CD4-positive, alpha-beta T cell treated with Interferon alpha-2 for 1 hour (primary cell): ENCODE results near the gene POLR2M.
A peak's percentile ranks its signal among the peaks of the same experiment; 100 is the strongest.

Experiments
- DNase-seq, 2 donors: peaks; one replicate each; pipeline ENCODE4 v3.0.0-alpha.2; 2020 to 2022

The POLR2M gene

GRCh38 chr15:57706405-57707209 is at the start of gene POLR2M:
TSS of gene POLR2M (plus strand) at chr15:57706714. CDS start at chr15:57706843, 129 bp downstream.
- peak; percentile 94 to 95 for DNase-seq

- DNase-seq: no peak
Measured at GRCh38 chr15:57657619-57658018, 48.9 kb upstream of the POLR2M start.

- DNase-seq: no peak
Measured at GRCh38 chr15:57662091-57662744, 44.3 kb upstream of the POLR2M start.

DNA sequence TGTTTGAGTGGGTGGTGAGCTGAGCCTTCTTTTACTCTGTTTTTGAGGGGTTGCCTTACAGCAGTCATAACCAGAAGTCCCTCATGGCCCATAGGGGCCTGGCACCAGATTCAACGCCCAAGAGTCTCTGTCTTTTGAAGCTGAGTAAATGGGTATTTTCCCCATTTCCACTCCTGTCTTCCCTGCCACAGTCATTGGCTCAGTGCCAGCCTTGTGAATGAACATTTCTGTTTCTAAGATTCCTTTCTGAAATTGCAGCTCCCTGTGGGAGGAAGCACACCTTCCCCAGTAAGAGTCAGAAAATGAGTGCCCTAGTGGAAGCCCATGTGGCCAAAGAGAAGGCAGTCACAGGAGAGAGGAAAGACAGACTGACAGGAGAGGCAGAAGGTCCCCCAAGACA is 43.7 kb upstream of the POLR2M start:
- DNase-seq: no peak

DNA sequence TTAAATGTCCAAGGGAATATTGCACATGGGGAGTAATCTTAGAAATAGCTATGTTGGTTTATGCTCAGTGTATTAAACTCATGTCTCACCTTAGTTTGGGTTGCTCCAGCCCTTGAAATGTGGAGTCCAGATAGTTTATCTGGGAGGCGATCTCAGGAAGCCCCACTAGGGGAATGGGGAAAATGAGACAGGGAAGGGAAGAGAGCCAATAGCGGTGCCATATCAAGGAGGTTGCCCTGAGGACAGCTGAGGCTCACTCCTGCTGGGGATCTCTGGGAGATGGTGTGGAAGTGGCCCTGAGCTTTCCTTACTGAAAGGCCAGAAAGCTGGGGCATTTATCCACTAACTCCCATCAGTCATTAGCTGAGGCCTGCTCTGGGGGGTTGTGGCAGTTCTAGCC is 43.3 kb upstream of the POLR2M start:
- no peak for DNase-seq

DNA sequence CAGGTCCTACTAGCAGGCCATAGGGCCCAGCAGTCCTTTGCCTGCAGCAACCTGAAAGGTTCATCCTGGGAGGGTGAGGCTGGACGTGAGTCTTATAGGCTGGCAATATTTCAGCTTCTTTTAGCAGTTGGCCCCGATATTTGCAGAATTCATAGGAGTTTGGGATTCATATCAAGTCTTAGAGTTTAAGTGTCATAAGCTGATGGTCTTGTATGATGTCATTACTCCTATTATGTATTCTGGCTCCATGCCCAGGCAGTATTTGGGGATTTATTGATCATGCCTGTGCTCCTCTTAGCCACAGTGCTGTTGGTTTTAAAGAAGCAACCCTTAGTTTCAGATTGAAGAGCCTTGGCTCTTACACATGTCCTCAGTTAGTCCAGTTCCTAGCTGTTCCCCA is 41.3 kb upstream of the POLR2M start:
- DNase-seq: no peak

- DNase-seq: no peak
Measured at GRCh38 chr15:57665939-57666338, 40.6 kb upstream of the POLR2M start.

DNA sequence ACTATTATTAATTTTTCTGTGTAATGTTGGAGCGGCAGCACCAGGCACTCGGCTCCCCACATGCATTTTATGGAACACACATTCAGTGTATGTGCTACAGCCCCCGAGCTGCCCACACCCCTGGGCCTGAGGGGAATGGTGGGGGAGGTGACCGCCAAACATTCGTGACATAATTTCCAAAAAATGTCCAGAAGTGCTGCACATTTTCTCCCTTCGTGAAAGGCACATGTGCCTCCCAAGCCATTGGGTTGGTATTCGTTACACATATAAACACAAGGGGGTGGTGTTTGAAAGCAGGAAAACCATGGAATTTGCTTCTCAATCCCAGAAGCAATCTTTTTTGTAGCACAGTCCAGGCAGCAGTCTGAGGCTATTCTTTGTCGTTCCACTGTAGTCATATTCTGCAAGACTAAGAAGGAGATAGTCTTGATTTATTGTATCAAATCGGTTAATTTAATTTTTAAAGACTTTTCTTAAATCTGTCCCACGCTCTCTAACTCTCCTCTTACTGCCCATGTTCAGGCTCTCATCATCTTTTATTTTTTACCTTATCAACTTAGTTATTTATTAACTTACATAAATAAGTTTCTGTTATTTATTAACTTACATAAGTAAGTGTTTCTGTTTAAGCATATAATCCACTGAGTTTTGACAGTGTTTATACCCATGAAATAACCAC is 39.2 kb upstream of the POLR2M start:
- DNase-seq: no peak

GRCh38 chr15:57668016-57668415 is 38.5 kb upstream of the POLR2M start:
- no peak for DNase-seq

DNA sequence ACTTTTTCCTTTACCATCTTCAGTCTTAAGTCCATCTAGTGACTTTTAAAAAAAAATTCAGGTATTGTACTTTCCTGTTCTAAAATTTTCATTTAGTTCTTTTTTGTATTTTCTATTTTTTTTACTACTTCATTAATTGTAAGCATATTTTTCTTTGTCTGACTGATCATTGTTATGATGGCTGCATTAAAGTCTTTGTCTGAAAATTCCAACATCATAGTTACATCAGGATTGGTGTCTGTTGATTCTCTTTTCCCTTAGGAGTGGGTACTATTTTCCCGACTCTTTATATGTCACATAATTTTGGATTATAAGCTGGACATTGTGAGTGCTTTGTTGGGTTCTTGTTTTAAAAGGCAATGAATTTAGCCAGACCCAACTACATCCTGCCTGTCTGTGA is 34.9 kb upstream of the POLR2M start:
- DNase-seq: no peak

GRCh38 chr15:57675481-57676181 is 30.9 kb upstream of the POLR2M start:
- no peak for DNase-seq

GRCh38 chr15:57676585-57676984 is 29.9 kb upstream of the POLR2M start:
- DNase-seq: no peak

DNA sequence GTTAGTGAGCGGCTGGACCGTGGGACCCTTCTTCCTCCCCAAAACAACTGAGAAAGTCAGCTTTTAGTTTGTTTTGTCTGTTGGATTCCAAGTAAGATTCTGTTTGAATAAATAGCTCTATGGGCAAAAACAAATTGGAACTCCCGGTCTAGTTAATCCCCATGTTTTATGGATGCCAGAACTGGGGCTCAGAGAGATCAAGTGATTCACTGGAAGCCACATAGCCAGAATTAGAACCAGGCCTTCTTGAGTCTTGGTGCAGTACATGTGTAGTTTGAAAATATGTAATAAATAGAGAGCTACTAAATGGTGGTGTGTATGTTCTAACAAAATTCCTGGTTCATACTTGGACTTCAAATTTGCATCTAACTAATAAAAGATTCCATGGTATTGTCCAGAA is 29.3 kb upstream of the POLR2M start:
- no peak for DNase-seq

GRCh38 chr15:57680021-57680420 is 26.5 kb upstream of the POLR2M start:
- DNase-seq: no peak

DNA sequence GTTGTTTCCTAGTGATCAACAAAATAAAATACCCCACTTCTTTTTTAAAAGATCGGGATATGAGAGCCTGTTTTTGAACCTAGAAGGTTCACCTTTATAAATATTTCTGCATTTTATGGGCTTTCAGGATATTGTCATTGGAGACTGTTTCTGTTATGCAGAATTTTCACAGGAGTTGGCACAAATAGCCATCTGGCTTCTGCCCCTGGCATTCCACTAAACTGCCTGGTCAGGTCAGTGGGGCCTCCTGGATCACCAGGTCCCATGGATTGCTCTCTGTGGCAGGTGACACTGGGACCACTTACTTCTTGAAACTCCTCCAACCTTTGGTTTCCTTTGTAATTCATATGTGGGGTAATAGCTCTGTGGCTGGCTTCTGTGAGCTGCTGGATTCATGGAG is 25.5 kb upstream of the POLR2M start:
- DNase-seq: no peak

- no peak for DNase-seq
Measured at GRCh38 chr15:57683481-57683880, 23.0 kb upstream of the POLR2M start.

GRCh38 chr15:57684491-57685151 is 21.9 kb upstream of the POLR2M start:
- no peak for DNase-seq

- DNase-seq: no peak
Measured at GRCh38 chr15:57685306-57686095, 21.0 kb upstream of the POLR2M start.

DNA sequence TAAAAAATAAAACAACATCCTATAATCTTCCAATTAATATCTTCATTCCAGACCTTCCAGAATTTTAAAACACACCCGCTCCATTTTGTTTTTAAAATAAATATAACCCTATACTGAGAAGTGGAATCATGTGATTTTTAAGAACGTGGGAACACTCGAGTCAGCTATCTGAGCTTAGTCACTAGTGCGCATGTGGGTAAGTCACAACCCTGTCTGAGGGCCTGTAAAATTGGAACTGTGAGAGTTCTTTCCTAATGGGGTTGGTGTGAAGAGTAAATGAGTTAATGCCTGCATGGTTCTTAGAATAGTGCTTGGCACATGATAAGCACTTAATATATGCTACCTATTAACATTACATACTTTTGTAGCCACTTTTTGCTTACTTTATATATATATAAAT is 19.9 kb upstream of the POLR2M start:
- DNase-seq: no peak

DNA sequence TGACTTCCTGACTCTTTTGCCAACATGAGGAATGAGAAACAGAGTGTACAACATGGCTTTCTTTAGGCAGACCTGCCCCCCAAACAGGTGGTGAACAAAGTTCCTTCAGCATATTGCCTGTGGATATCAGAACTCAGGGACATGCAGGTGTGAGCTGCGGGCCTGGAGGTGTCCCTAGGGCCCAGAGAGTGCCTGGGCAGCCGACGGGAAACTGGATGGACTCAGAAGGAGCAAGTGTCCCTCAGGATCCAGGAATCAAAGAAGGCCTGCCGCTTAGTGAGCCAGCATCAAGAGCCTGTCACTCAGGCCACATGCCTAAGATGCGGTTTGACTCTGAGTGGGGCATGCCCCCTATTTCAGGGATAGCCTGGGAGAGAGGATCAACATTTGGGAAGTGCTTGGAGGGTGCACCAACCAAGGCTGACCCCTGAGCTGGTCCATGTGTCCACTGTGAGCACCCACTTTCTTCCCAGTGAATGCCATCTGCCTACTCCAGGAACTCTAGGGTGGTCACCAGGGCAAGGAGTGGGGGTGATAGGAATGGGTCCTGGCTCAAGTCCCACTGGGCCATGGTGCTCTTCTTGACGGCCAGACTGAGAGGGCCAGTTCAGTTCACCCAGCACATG is 16.1 kb upstream of the POLR2M start:
- no peak for DNase-seq

DNA sequence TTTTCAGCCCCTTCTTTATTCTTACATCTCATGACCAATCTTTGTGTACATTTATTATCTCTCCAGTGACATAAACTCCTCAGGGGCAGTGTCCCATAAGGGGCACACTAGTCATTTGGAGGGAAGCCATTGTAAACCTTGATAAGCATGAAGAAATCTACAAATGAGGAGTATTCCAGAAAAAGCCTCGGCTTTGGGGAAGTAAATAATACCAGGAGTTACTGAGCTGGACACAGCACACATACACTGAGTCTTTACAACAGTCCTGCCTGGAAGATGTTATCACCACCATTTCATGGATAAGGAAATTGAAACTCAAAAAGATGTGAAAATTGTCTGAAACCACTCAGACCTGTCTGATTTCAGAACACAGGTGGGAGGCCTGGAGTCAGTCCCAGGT is 15.4 kb upstream of the POLR2M start:
- DNase-seq: no peak
